K562 treated with DMSO at 1 percent for 4 hours (cell line): ENCODE results near the gene PDE10A. TPM values are rescaled to one million over a fixed set of nuclear protein-coding genes. Genes with fewer than 3 reads are reported as not detected.

Source experiments
- total RNA-seq: library from RNA; unstranded; fragments of 300-600 nt; gene quantifications from 2 replicates; pipeline ENCODE4 v1.2.3, GENCODE V29; 2022; ENCODE audit not compliant: insufficient read depth

Gene PDE10A
- total RNA-seq, result not detected in 2 replicates

GRCh38 chr6:165662749-165663376, at the start of gene PDE10A:
TSS of gene PDE10A (minus strand) at chr6:165663241. CDS start at chr6:165662811, 430 bp downstream.

GRCh38 chr6:165308926-165309731, 353.9 kb downstream of the PDE10A start, which contains the start of gene C6orf118:
TSS of gene C6orf118 (minus strand) at chr6:165309605. CDS start at chr6:165309586, 19 bp downstream.

